Fibroblast of skin of right biceps (primary cell): ENCODE results near the gene AADAC.
"Not testable (repeated sequence)": the region's sequence is repeated elsewhere in the genome, so short reads cannot be mapped to it uniquely, and the experiment has no call there.

Experiments used
- DNase-seq: peaks from one replicate; pipeline ENCODE4 v3.0.0-alpha.2; 2013

Gene AADAC

DNA sequence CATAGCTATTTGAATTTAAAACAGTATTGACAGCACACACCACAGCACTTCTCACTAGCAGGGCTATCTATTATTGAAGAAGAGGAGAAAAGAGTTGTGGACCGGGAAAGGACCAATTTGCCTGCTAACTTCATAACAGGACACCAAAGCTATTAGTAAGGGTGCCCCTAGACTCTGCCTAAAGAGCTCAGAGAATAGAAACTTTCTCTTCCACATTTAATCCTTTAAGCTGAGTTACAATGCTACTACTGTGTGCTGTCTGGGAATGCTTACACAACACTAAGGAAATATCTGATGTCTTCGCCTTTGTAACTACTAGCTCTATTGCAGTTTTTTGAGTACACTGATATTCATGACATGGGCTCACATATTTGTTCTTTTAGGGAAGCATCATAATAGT is 13.5 kb upstream of the AADAC start:
- DNase-seq = no peak

DNA sequence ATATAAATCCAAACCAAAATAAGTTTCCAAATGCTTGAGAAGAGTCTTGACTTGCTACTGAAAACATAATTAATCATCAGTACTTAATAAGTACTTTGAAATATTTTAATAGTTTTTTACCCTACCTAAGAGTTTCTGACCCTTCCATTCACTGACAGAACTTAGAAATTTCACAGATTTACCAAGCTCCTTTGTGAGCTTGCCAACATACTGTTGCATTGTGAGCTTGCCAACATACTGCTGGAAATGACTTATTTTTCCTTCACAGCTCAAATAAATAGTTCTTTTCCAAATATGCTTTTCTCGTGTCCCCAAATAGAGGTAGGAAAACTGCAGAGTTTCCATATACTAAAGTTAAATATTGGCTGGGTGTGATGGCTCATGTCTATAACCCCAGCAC is 9.6 kb upstream of the AADAC start:
- no peak for DNase-seq

DNA sequence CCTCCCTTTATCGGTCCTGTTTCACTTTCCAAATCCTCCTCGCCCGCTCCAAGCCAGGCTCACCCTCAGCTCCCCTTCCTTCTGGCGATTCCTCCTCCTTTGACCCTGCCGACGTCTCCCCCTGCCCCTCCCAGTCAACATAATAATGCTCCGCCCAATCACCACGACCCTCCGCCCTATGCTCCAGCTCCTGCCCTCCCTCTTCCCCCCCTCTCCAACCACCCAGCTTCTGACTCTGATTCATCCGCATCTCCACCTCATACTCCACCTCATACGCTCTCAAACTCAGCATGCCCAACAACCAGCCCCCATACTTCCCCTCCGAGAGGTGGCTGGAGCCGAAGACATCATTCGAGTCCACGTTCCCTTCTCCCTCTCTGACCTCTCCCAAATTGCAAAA is 7.1 kb upstream of the AADAC start:
- DNase-seq = no peak

GRCh38 chr3:151808926-151809325 is 5.0 kb upstream of the AADAC start:
- DNase-seq = not testable (repeated sequence)

DNA sequence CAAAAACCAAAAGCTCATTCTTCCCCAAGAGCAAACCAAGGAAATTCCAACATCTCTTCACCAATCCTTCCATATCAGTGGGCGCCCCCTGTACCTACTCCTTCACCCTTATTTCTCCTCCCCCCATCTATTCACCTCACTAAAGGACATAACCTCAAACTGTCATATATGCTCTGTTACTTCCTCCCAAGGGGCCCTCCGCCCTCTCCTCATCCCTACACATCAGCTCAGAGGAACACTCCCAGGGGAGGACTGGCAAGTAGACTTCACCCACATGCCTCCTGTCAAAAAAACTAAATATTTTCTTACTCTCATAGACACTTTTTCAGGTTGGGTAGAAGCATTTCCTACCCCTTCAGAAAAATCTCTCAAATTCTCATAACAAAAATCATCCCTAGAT is 2.4 kb upstream of the AADAC start:
- no peak for DNase-seq

DNA sequence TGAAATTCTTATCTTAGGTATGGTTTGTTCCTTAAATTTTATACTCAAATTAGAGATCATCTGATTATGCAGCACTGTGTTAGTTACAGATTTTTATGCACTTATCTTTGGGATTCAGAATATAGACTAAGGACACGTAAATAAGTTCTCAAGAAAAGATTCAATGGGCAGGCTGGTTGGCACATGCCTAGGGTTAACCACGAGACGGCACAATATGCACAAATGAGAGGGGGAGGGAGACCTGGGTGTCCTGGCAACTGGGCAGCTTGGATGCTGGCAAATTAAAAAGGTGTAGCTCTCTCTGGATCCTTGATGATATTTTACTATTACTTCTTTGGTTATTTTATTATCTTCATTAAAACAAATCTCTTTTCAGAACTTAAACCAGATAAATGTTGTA is 672 bp downstream of the AADAC start:
- DNase-seq = no peak

GRCh38 chr3:151816091-151816604 is 2.2 kb downstream of the AADAC start:
- peak; percentile 68 for DNase-seq

DNA sequence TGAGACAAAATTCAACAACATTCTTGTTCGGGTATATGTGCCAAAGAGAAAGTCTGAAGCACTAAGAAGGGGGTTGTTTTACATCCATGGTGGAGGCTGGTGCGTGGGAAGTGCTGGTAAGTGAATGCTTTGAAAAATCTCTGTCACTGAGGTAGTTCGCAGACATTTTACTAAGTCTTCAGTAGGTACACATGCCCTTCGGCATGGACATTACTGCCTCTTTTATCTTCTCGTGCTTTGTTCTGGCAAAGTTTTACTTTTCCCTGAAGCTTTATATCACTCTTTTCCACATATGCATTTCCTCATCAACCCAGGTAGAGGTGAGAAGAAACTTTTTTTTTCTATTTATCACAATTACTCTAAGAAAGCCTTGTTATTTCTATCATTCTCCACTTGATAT is 3.6 kb downstream of the AADAC start:
- DNase-seq = no peak

- no peak for DNase-seq
Observed at GRCh38 chr3:151818361-151818760, 4.4 kb downstream of the AADAC start.

DNA sequence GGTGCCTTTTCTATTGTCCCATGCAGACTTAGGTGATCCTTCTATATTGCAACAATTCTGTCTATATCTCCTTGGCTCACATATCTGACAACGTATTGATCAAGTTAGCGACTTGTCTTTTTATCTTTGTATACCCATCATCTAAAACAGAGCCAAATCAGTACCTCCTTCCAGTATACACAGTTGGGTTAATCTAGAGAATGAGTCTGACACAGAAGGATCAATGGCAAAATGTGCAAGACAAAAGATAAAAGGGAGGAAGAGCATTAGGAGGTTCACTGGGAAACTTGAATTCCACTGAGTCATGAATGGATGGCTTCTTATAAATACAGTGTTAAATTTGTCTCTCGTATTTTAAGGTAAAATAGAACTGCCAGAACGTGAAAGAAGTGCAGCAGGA is 6.0 kb downstream of the AADAC start:
- no peak for DNase-seq

- peak; percentile 64 for DNase-seq
Observed at GRCh38 chr3:151827816-151828215, 13.9 kb downstream of the AADAC start.

GRCh38 chr3:151835751-151836525 is 22.0 kb downstream of the AADAC start:
- DNase-seq = peak; percentile 49

GRCh38 chr3:151837057-151837456 is 23.1 kb downstream of the AADAC start:
- peak; percentile 95 for DNase-seq

GRCh38 chr3:151838574-151839312 is 24.8 kb downstream of the AADAC start:
- peak; percentile 86 for DNase-seq

- DNase-seq = no peak
Observed at GRCh38 chr3:151839313-151839631, 25.4 kb downstream of the AADAC start.

DNA sequence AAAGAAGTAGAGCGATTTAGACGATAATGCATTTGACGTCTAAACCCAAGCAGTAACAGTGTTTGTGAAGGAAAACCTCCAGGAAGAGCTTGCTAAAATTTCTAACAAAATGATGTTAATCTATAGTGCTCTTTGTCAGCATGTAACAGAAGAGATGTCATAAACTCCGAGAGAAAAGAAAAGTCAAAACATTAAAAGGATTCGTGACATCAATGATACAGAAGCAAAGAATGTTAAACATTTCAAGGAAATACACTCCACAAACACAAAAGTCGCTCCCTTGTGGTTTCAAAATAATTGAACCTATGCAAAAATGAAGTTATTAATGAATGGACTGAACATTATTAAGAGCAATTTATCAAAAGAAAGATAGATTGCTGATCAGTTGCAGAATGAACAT is 27.9 kb downstream of the AADAC start:
- peak; percentile 45 for DNase-seq

DNA sequence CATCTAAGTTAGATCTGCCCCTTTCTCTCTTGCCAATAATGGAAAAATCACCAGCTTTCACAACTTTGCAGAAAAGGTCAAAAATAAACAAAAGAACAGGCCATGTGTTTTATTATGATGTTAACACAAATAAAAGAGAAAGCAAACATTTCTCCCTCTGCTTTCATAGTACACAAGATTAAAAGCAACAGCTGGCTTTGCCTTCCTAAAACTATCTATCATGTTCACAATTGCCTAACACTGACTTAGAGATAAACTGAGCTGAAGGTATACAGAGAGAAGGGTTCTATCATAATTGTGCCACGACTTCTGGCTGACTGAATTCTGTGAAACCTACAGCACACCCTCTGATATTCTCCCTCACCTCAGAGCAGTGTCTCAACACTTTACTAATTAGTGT is 29.4 kb downstream of the AADAC start:
- no peak for DNase-seq

DNA sequence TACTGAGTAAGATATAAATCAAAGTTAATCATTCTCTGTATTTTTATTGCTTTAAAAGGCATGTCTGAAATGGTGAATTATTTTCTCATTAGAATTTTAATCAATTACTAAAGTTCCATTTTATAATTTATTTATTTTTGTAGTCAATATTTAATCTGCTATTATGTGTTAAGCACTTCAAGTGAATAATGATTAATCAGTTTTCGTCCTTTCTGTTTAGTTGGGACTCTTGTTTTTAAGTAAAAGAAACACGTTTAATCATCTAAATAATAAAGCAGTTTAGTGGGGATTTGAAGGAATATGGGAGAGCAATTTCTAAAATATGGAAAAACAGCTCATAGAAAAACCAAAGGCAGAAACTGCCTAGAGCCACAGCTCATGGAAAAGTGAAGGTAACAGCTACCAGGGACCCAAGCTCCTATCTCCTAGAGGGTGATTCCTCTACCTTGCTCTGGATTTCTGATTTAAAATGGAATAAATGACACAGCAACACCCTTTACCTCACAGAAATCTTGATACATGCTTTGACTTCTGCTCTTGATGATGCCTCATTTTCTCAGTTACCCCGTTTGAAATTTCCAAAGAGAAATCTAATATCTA is 31.5 kb downstream of the AADAC start:
- DNase-seq = no peak

DNA sequence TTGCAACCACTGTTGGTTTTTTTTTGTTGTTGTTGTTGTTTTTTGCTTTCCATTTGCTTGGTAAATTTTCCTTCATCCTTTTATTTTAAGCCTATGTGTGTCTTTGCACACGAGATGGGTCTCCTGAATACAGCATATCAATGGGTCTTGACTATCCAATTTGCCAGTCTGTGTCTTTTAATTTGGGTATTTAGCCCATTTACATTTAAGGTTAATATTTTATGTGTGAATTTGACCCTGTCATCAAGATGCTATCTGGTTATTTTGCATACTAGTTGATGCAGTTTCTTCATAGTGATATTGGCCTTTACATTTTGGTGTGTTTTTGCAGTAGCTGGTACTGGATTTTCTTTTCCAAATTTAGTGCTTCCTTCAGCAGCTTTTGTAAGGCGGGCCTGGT is 36.1 kb downstream of the AADAC start:
- DNase-seq = not testable (repeated sequence)

DNA sequence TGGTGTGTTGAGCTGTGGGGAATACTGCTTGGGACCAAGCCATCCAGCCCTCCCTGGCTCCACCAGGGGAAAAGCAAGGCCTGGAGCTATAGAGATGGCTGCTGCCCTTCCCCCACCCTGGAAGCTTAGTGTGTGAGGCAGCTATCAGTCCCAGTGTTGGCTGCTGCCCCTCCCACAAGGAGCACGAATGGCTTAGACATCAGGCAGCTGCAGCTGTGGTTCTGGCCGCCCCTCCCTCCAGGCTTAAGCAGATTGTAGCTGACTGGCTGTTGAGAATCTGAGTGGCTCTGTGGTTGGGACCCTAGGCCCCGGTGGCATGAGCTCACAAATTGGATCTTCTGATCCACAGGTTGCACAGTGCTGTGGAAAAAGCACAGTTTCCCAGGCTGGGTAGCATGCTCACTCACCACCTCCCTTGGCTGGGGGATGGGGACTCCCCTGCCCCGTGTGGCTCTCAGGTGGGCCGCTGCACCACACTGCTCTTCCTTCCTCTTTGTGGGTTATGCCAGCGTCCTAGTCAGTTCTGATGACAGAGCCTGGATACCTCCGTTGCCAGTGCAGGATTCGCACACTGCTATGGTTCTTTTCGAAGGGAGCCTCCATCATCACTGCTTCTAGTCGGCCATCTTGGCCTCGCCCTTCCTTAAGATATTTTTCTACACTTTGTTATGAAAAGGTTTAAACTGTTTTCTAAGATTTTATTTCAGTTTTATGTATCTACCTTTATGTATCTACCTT is 38.3 kb downstream of the AADAC start:
- no peak for DNase-seq

DNA sequence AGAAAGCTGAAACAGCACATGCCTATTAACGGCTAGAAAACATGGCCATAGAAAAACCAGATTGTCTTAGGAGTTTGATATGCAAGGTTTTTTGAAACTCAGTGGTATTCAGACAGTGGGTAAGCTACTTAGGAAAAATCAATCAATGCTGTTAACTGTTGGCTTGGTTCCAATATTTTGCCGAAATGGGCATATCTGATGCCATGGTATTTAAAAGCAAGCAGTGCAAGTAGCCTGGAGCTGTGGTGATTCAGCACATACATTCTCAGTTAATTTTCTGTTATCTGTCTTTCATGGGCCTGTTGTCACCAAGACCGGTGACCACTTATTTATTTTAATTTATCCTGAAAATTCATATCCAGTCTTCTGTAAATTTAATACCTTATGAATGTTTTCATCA is 42.2 kb downstream of the AADAC start:
- no peak for DNase-seq

DNA sequence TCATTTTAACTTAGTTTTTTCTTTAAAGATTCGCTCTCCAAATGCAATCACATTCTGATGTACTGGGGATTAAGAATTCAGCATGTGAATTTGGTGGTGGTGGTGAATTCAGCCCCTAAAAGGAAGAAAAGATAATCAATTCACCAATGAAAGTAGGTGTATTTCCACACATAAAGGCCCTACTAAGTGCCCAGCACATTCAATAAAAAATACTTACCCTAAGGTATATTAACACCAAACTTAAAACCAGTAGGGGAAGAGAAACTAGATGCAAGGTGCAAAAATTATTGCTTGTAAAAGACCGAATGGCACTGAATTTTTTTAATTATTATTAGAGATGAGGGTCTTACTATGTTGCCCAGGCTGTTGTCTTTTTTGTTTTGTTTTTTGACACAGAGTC is 42.7 kb downstream of the AADAC start:
- no peak for DNase-seq

DNA sequence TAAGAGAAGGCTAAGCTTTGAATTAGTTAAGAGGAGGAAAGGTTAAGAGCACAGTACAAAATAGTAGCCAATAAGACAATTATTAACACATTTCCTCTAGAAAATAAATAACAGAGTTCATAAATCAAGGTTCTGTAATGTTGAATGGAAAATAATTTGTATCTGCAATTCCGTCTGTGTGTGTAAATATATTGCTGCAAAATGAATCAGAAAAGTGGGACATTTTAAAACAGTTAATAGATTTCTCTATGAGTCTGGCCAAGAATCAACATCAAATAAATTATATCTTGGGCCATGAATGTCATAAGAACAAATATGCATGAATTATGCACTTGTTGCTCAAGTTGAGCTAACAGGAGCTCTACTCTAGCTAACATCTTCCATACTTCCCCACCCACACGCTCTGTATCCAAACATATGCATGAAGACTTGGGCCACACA is 45.3 kb downstream of the AADAC start:
- no peak for DNase-seq
